Spleen (tissue), 7 donors: ENCODE measurements around the gene HINT3.

Experiments
- CTCF ChIP-seq, 11 experiments: fragments of 200-600 bp in 7 of 11; fragments of 450-650 bp in 4 of 11; sonication (generic) in 4 of 11; IDR thresholded peaks in 8 of 11; conservative IDR thresholded peaks in 3 of 11; 1 replicate in 7 of 11; 2 replicates in 4 of 11; pipeline versions ENCODE4 v1.4.0 to v1.8.0; 2016 to 2021; ENCODE audit warnings: antibody characterized with exemption in 11 of 11, inconsistent platforms in 4 of 11, mild to moderate bottlenecking in 1 of 11
- POLR2A ChIP-seq, 3 donors: fragments of 450-650 bp; IDR thresholded peaks; one replicate each; pipeline ENCODE4 v1.5.1; 2017; ENCODE audit warnings: antibody characterized with exemption in 3 of 3, mild to moderate bottlenecking in 1 of 3
- donor health status: DM: no; HTN: no; CAD: no; lungs with moderate emphysema.
- donor health status: DM: no; HTN: no; CAD: no.
- donor health status: DM: no; HTN: no; CAD: no.

- TF ChIP-seq POLR2A (IDR thresholded peaks at IDR 0.05) = no peak
- TF ChIP-seq CTCF (IDR thresholded peaks at IDR 0.05 in 8 of 11, conservative IDR thresholded peaks at IDR 0.05 in 3 of 11) = no peak
Measured at GRCh38 chr6:125930765-125931418, 25.7 kb upstream of the HINT3 start.
